H1 (cell line): ENCODE measurements around the gene HLA-DMB. TPM values are rescaled to one million over a fixed set of nuclear protein-coding genes. Genes with fewer than 3 reads are reported as not detected.

Experiments used
- CTCF ChIA-PET: fragments of 300-600 bp; sonication (Branson Sonifier 250); formaldehyde crosslinking; loops from one replicate; lab custom pipeline; 2021; ENCODE audit not compliant: partially characterized antibody; lab: Charles Lee
- POLR2A ChIA-PET: fragments of 300-600 bp; sonication (Branson Sonifier 250); formaldehyde crosslinking; loops from one replicate; lab custom pipeline; 2021; ENCODE audit warnings: inconsistent platforms; ENCODE audit not compliant: partially characterized antibody; lab: Charles Lee
- DNase-seq, 2 experiments: peaks; one replicate each; pipeline versions ENCODE4 v3.0.0 to v3.0.0-alpha.2; 2010 to 2022; ENCODE audit warnings: low spot score in 2 of 2, low read depth in 1 of 2, mixed read lengths in 1 of 2
- FAIRE-seq: peaks from 2 replicates; lab custom pipeline; 2011; peaks lifted over from hg19 to GRCh38; lab: Jason Lieb, UNC
- H2AFZ ChIP-seq: 2 replicates; pipeline ENCODE4 v1.8.1; 2012; ENCODE audit warnings: low read length, inconsistent platforms
- H2AK5ac ChIP-seq: 2 replicates; pipeline ENCODE4 v1.6.1; 2013; ENCODE audit warnings: low read depth, low read length
- H2BK120ac ChIP-seq: replicated peaks from 2 replicates; pipeline ENCODE3; 2013; ENCODE audit warnings: low read depth, low read length, inconsistent platforms
- H2BK12ac ChIP-seq: 2 replicates; pipeline ENCODE4 v1.6.1; 2013; ENCODE audit warnings: low read depth, low read length
- H2BK15ac ChIP-seq: 2 replicates; pipeline ENCODE4 v1.6.1; 2013; ENCODE audit warnings: low read length
- H2BK20ac ChIP-seq: 2 replicates; pipeline ENCODE4 v1.6.1; 2013; ENCODE audit warnings: low read length
- H2BK5ac ChIP-seq: 2 replicates; pipeline ENCODE4 v1.6.1; 2013; ENCODE audit warnings: low read depth, low read length
- H3K14ac ChIP-seq: 2 replicates; pipeline ENCODE4 v1.6.1; 2013; ENCODE audit warnings: inconsistent platforms; ENCODE audit not compliant: insufficient read length
- H3K18ac ChIP-seq: 2 replicates; pipeline ENCODE4 v1.6.1; 2013; ENCODE audit warnings: low read length; ENCODE audit errors: extremely low read depth
- H3K23ac ChIP-seq: 2 replicates; pipeline ENCODE4 v1.6.1; 2013; ENCODE audit warnings: inconsistent platforms; ENCODE audit not compliant: insufficient read length
- H3K23me2 ChIP-seq: 2 replicates; pipeline ENCODE4 v1.6.1; 2013; ENCODE audit warnings: low read depth, low read length
- H3K27ac ChIP-seq: 2 replicates; pipeline ENCODE4 v1.6.1; 2011; ENCODE audit warnings: low read depth, low read length, inconsistent platforms
- H3K27me3 ChIP-seq, 4 experiments: replicated peaks in 1 of 4; 1 replicate in 1 of 4; 2 replicates in 3 of 4; pipeline versions ENCODE4 v1.6.1 to v1.8.1; 2011 to 2013; ENCODE audit warnings: low read length in 3 of 4, mild to moderate bottlenecking in 3 of 4, inconsistent platforms in 2 of 4, mixed read lengths in 2 of 4, moderate library complexity in 1 of 4; ENCODE audit not compliant: control insufficient read depth in 3 of 4, insufficient read depth in 3 of 4; ENCODE audit errors: extremely low read depth in 1 of 4
- H3K36me3 ChIP-seq, 4 experiments: 2 replicates each; pipeline versions ENCODE4 v1.6.1 to v1.8.1; 2011 to 2013; ENCODE audit warnings: mild to moderate bottlenecking in 4 of 4, low read length in 3 of 4, moderate library complexity in 2 of 4, control low read depth in 1 of 4, inconsistent platforms in 1 of 4; ENCODE audit not compliant: insufficient read depth in 4 of 4, control insufficient read depth in 2 of 4
- H3K4ac ChIP-seq: replicated peaks from 2 replicates; pipeline ENCODE3; 2013; ENCODE audit warnings: low read length, low read depth, mixed read lengths, inconsistent platforms; ENCODE audit not compliant: insufficient read length
- H3K4me1 ChIP-seq, 4 experiments: replicated peaks in 1 of 4; 1 replicate in 1 of 4; 2 replicates in 3 of 4; pipeline versions ENCODE4 v1.6.1 to v1.8.1; 2011 to 2013; ENCODE audit warnings: low read length in 3 of 4, inconsistent platforms in 2 of 4, mixed read lengths in 1 of 4; ENCODE audit not compliant: insufficient read depth in 4 of 4, control insufficient read depth in 3 of 4
- H3K4me2 ChIP-seq, 2 experiments: 2 replicates each; pipeline versions ENCODE4 v1.6.1 to v1.8.1; 2011 to 2013; ENCODE audit warnings: low read depth in 2 of 2, low read length in 2 of 2, control low read depth in 1 of 2, inconsistent platforms in 1 of 2, mild to moderate bottlenecking in 1 of 2; ENCODE audit not compliant: insufficient read depth in 1 of 2
- H3K4me3 ChIP-seq, 4 experiments: fragments of 200-600, 300-600 bp in 1 of 4; sonication (generic), shearing (Covaris generic), sonication (Bioruptor Twin) in 1 of 4; 2 replicates each; pipeline versions ENCODE4 v1.5.1 to v1.8.1; 2011 to 2016; ENCODE audit warnings: low read length in 4 of 4, low read depth in 3 of 4, control low read depth in 2 of 4, inconsistent platforms in 2 of 4, mild to moderate bottlenecking in 2 of 4, mixed read lengths in 1 of 4, moderate library complexity in 1 of 4; ENCODE audit not compliant: insufficient read depth in 2 of 4; ENCODE audit errors: extremely low read depth in 1 of 4
- H3K56ac ChIP-seq: replicated peaks from 2 replicates; pipeline ENCODE3; 2013; ENCODE audit warnings: low read depth, mild to moderate bottlenecking, mixed read lengths, low read length, inconsistent platforms; ENCODE audit not compliant: insufficient read length
- H3K79me1 ChIP-seq: 2 replicates; pipeline ENCODE4 v1.6.1; 2013; ENCODE audit warnings: low read depth, low read length, control low read depth
- H3K79me2 ChIP-seq, 2 experiments: 2 replicates each; pipeline versions ENCODE4 v1.6.1 to v1.8.1; 2012 to 2013; ENCODE audit warnings: low read length in 2 of 2, mild to moderate bottlenecking in 2 of 2, inconsistent platforms in 1 of 2; ENCODE audit not compliant: insufficient read depth in 2 of 2, control insufficient read depth in 1 of 2
- H3K9ac ChIP-seq, 4 experiments: replicated peaks in 1 of 4; 1 replicate in 1 of 4; 2 replicates in 3 of 4; pipeline versions ENCODE4 v1.6.1 to v1.8.1; 2011 to 2013; ENCODE audit warnings: low read depth in 3 of 4, low read length in 3 of 4, control low read depth in 2 of 4, mild to moderate bottlenecking in 2 of 4, moderate library complexity in 2 of 4, inconsistent platforms in 1 of 4; ENCODE audit errors: extremely low read depth in 1 of 4
- H3K9me3 ChIP-seq, 2 experiments: 2 replicates each; pipeline versions ENCODE4 v1.6.1 to v1.8.1; 2012 to 2013; ENCODE audit warnings: mild to moderate bottlenecking in 2 of 2, moderate library complexity in 2 of 2, control low read depth in 1 of 2, inconsistent platforms in 1 of 2, low read depth in 1 of 2, low read length in 1 of 2, mixed read lengths in 1 of 2; ENCODE audit not compliant: insufficient read depth in 2 of 2
- H4K20me1 ChIP-seq, 2 experiments: replicated peaks in 1 of 2; 2 replicates each; pipeline versions ENCODE3 to v1.8.1; 2011 to 2013; ENCODE audit warnings: inconsistent platforms in 2 of 2, low read length in 2 of 2, mild to moderate bottlenecking in 1 of 2; ENCODE audit not compliant: insufficient read depth in 2 of 2, control insufficient read depth in 1 of 2
- H4K5ac ChIP-seq: 2 replicates; pipeline ENCODE4 v1.6.1; 2013; ENCODE audit warnings: low read length, low read depth, mixed read lengths, inconsistent platforms; ENCODE audit not compliant: insufficient read length
- H4K8ac ChIP-seq: 2 replicates; pipeline ENCODE4 v1.8.0; 2013; ENCODE audit warnings: mild to moderate bottlenecking, moderate library complexity, low read length, inconsistent platforms; ENCODE audit not compliant: insufficient read depth; ENCODE audit errors: extremely low read depth
- H4K91ac ChIP-seq: replicated peaks from 2 replicates; pipeline ENCODE3; 2013; ENCODE audit warnings: low read length, mixed read lengths, inconsistent platforms; ENCODE audit not compliant: insufficient read length
- ATF2 ChIP-seq: IDR thresholded peaks from 2 replicates; pipeline ENCODE4 v1.6.1; 2012; ENCODE audit warnings: low read length, inconsistent platforms
- BACH1 ChIP-seq: IDR thresholded peaks from 2 replicates; pipeline ENCODE4 v1.6.1; 2012; ENCODE audit warnings: low read length, improper control_type of control experiment
- BRCA1 ChIP-seq: IDR thresholded peaks from 2 replicates; pipeline ENCODE4 v1.6.1; 2012; ENCODE audit warnings: low read depth, low read length, improper control_type of control experiment
- CREB1 ChIP-seq: IDR thresholded peaks from 2 replicates; pipeline ENCODE4 v1.6.1; 2012; ENCODE audit warnings: inconsistent platforms
- E2F6 ChIP-seq: IDR thresholded peaks from 2 replicates; pipeline ENCODE4 v1.6.1; 2012; ENCODE audit warnings: inconsistent platforms
- MAFK ChIP-seq: IDR thresholded peaks from 2 replicates; pipeline ENCODE4 v1.6.1; 2012; ENCODE audit warnings: low read depth, mild to moderate bottlenecking, improper control_type of control experiment, low read length
- PHF8 ChIP-seq: fragments of 200-600 bp; sonication (generic); conservative IDR thresholded peaks from 2 replicates; pipeline ENCODE4 v1.7.1; 2012; ENCODE audit warnings: low read depth, mild to moderate bottlenecking, inconsistent platforms, low read length, moderate library complexity
- RFX5 ChIP-seq: IDR thresholded peaks from 2 replicates; pipeline ENCODE4 v1.6.1; 2011; ENCODE audit warnings: low read depth, low read length, improper control_type of control experiment, borderline replicate concordance
- SIN3A ChIP-seq, 2 experiments: IDR thresholded peaks in 1 of 2; conservative IDR thresholded peaks in 1 of 2; 2 replicates each; pipeline ENCODE4 v1.6.1; 2011 to 2012; ENCODE audit warnings: low read length in 2 of 2, improper control_type of control experiment in 1 of 2, low read depth in 1 of 2, mild to moderate bottlenecking in 1 of 2
- SIX5 ChIP-seq: IDR thresholded peaks from 2 replicates; pipeline ENCODE4 v1.6.1; 2011; ENCODE audit warnings: mild to moderate bottlenecking, low read depth, low read length
- YY1 ChIP-seq: IDR thresholded peaks from 2 replicates; pipeline ENCODE4 v1.6.1; 2011; ENCODE audit warnings: low read depth, mild to moderate bottlenecking, low read length
- WGBS, 2 experiments: shearing (Covaris generic) in 1 of 2; methylation state at CpG; one replicate each; pipeline versions ENCODE4 v1.1.6 to v1.1.7; 2013 to 2015; ENCODE audit warnings: low lambda C conversion rate in 2 of 2, mixed read lengths in 2 of 2, inconsistent platforms in 1 of 2, low coverage in 1 of 2, missing lambda C conversion rate in 1 of 2; ENCODE audit not compliant: insufficient replicate concordance in 2 of 2, insufficient coverage in 1 of 2, insufficient read length in 1 of 2; ENCODE audit errors: extremely low coverage in 1 of 2, missing lambda C conversion rate in 1 of 2; 5-methylcytosine and 5-hydroxymethylcytosine counted together
- polyA plus RNA-seq, 7 experiments: library from polyadenylated mRNA; depleted of rRNA in 3 of 7; stranded (reverse) in 5 of 7; unstranded in 2 of 7; fragments of >200 nt in 5 of 7; fragments of 200-250 nt in 2 of 7; gene quantifications; 1 replicate in 5 of 7; 2 replicates in 1 of 7; 4 replicates in 1 of 7; pipeline versions ENCODE4 v1.2.1 to v1.2.3, GENCODE V29; 2011 to 2013; ENCODE audit warnings: missing spikeins in 2 of 7, mixed read lengths in 2 of 7
- total RNA-seq: library from RNA; stranded (reverse); fragmentation: NEBNext Ultra II Directional; extraction: Animal tissue kit (Norgen Biotek cat#: 25700); gene quantifications from 2 replicates; pipeline ENCODE4 v1.2.1, GENCODE V29; 2021

HLA-DMB gene
- total and polyA plus RNA-seq, 2 of the 8 experiments (the other 6 are each of a cell fraction or from before 2014, with no cell fraction given): 2.7 to 4.7 TPM

GRCh38 chr6:32886681-32887383 is 54.0 kb downstream of the HLA-DMB start:
- ChIA-PET POLR2A (interaction anchor here (1.0 kb wide), 1 partner anchor 81 kb away, joined by 3 read pairs; no protein-coding TSS in a partner anchor), CTCF (interaction anchor here (0.6 to 3.1 kb wide), 28 partner anchors 8 to 682 kb away, joined by 3 to 23 read pairs (median 5); partner anchors contain the start of genes HLA-DMA and TAP2)
- Histone ChIP-seq H2BK20ac (no peak overlapping the region), H3K4me3 (no peak overlapping the region), H3K9me3 (no peaks in the 10 kb centered on the region), H3K4ac (no peak overlapping the region), H3K9ac (no peak overlapping the region), H3K56ac (no peak overlapping the region), H4K5ac (no peak overlapping the region), H2AFZ (no peak overlapping the region), H3K79me1 (no peaks in the 10 kb centered on the region), H2BK15ac (no peak overlapping the region), H3K23ac (no peak overlapping the region), H4K91ac (no peak overlapping the region), H2BK12ac (no peak overlapping the region), H3K36me3 (no peaks in the 10 kb centered on the region), H3K27ac (no peak overlapping the region), H2AK5ac (no peak overlapping the region), H3K14ac (no peak overlapping the region), H3K4me2 (no peak overlapping the region), H3K79me2 (no peaks in the 10 kb centered on the region), H3K18ac (no peak overlapping the region), H2BK120ac (no peak overlapping the region), H2BK5ac (no peak overlapping the region), H3K27me3 (no peaks in the 10 kb centered on the region), H4K20me1 (peaks cover 0 to 2% of the 10 kb centered on the region in 2 experiments), H3K4me1 (no peaks in the 10 kb centered on the region), H4K8ac (no peak overlapping the region), H3K23me2 (no peaks in the 10 kb centered on the region)
- FAIRE-seq (no peak), DNase-seq (no peak)
- 75% methylated on average over 3 of the region's 3 CpGs; no CpG with 5 or more reads in 1 of the 2 experiments for WGBS, 2 experiments
- TF ChIP-seq YY1 (no peak), SIX5 (no peak), ATF2 (no peak), RFX5 (no peak), BRCA1 (no peak), CREB1 (no peak), E2F6 (no peak), PHF8 (no peak), BACH1 (no peak), SIN3A (conservative IDR thresholded peaks at IDR 0.05 in 1 of 2, IDR thresholded peaks at IDR 0.05 in 1 of 2; ENCODE audit: low read depth in 1 of 2, low read length in 2 of 2) (no peak), MAFK (no peak)
